Endothelial cell of umbilical vein (primary cell): ENCODE results near the gene NUDT5.

Source experiments
- CTCF ChIP-seq, 2 donors: IDR thresholded peaks; 1 replicate in 1 of 2; 2 replicates in 1 of 2; pipeline ENCODE4 v1.5.1; 2011; ENCODE audit warnings: low read length in 2 of 2, mild to moderate bottlenecking in 2 of 2, moderate library complexity in 2 of 2, control low read depth in 1 of 2, inconsistent platforms in 1 of 2, low read depth in 1 of 2; ENCODE audit not compliant: insufficient read depth in 1 of 2; ENCODE audit errors: extremely low read depth in 1 of 2
- EZH2 ChIP-seq: IDR thresholded peaks from 2 replicates; pipeline ENCODE4 v1.6.1; 2012; ENCODE audit warnings: borderline replicate concordance, low read depth, mild to moderate bottlenecking, moderate library complexity, low read length, inconsistent platforms; ENCODE audit not compliant: severe bottlenecking
- JUN ChIP-seq: IDR thresholded peaks from 2 replicates; pipeline ENCODE4 v1.6.1; 2011; ENCODE audit warnings: borderline replicate concordance, low read depth; ENCODE audit not compliant: insufficient read length, insufficient read depth
- MAX ChIP-seq: IDR thresholded peaks from 2 replicates; pipeline ENCODE4 v1.6.1; 2011; ENCODE audit not compliant: insufficient read depth, insufficient read length
- MYC ChIP-seq: IDR thresholded peaks from one replicate; pipeline ENCODE4 v1.6.1; 2011; ENCODE audit warnings: mild to moderate bottlenecking, low read depth, low read length
- POLR2A ChIP-seq: IDR thresholded peaks from 2 replicates; pipeline ENCODE4 v1.6.1; 2012; ENCODE audit warnings: low read depth, mild to moderate bottlenecking, control low read depth, low read length
- POLR2AphosphoS5 ChIP-seq: IDR thresholded peaks from 2 replicates; pipeline ENCODE4 v1.6.1; 2012; ENCODE audit warnings: low read depth, mild to moderate bottlenecking, control low read depth, low read length, moderate library complexity; ENCODE audit not compliant: insufficient read depth

- TF ChIP-seq JUN (no peak), CTCF (IDR thresholded peaks at IDR 0.05; ENCODE audit: extremely low read depth in 1 of 2, insufficient read depth in 1 of 2, low read depth in 1 of 2, low read length in 2 of 2) (no peak), POLR2AphosphoS5 (no peak), MYC (no peak), POLR2A (no peak), EZH2 (no peak), MAX (no peak)
These were observed 48.4 kb upstream of the NUDT5 start for GRCh38 chr10:12243864-12244620.
